ENCODE data around the gene PIR.

DNA sequence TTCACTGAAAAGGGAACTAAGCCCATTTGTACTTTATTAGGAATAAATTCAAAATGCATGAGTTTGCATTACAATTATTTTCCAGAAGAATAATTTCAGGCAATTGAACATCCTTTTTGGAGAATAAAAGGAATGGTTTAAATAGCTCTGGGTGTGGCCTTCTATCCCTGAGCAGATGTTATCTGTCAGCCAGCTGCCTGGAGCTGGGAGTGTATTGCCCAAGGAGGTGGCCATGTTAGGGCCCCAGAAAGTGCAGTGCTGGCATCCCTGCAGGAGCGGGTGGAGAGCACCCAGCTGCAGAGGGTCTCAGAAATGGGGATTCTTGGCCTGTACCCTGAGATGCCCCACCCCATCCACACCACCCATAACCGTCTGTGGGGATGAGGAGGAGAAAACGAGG is 87.3 kb downstream of the PIR start:
- TF ChIP-seq, protein P1, sequence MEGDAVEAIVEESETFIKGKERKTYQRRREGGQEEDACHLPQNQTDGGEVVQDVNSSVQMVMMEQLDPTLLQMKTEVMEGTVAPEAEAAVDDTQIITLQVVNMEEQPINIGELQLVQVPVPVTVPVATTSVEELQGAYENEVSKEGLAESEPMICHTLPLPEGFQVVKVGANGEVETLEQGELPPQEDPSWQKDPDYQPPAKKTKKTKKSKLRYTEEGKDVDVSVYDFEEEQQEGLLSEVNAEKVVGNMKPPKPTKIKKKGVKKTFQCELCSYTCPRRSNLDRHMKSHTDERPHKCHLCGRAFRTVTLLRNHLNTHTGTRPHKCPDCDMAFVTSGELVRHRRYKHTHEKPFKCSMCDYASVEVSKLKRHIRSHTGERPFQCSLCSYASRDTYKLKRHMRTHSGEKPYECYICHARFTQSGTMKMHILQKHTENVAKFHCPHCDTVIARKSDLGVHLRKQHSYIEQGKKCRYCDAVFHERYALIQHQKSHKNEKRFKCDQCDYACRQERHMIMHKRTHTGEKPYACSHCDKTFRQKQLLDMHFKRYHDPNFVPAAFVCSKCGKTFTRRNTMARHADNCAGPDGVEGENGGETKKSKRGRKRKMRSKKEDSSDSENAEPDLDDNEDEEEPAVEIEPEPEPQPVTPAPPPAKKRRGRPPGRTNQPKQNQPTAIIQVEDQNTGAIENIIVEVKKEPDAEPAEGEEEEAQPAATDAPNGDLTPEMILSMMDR (IDR thresholded peaks at IDR 0.05; ENCODE audit: low read depth, low read length) = no peak
- no peak for TF ChIP-seq EZH2phosphoT487 (IDR thresholded peaks at IDR 0.05; ENCODE audit: low read depth)
